IMR-90 (cell line): ENCODE data around the gene RPL35. TPM values are rescaled to one million over a fixed set of nuclear protein-coding genes. Genes with fewer than 3 reads are reported as not detected.

Experiments used
- CHD1 ChIP-seq: IDR thresholded peaks from 2 replicates; pipeline ENCODE4 v1.6.1; 2012; ENCODE audit warnings: low read depth, low read length, improper control_type of control experiment
- microRNA-seq, 2 experiments: library from miRNA; stranded (forward) in 1 of 2; unstranded in 1 of 2; fragments of 10-50 nt in 1 of 2; fragments of <30 nt in 1 of 2; gene quantifications in 1 of 2; microRNA quantifications in 1 of 2; one replicate each; pipeline versions ENCODE3 to v1.1.0; 2013 to 2020; ENCODE audit not compliant: insufficient read depth in 1 of 2, insufficient read length in 1 of 2, unreplicated experiment in 1 of 2
- polyA plus RNA-seq, 3 experiments: library from polyadenylated mRNA; depleted of rRNA; stranded (reverse); fragments of >200 nt; gene quantifications; 2 replicates each; pipeline ENCODE4 v1.2.3, GENCODE V29; 2012; ENCODE audit warnings: low replicate concordance in 1 of 3
- small RNA-seq, 5 experiments: library from RNA; depleted of rRNA; stranded (forward); fragments of <200 nt; gene quantifications; one replicate each; pipeline ENCODE3, GENCODE V24; 2012
- total RNA-seq: library from RNA; depleted of rRNA; stranded (reverse); fragments of >200 nt; gene quantifications from 2 replicates; pipeline ENCODE4 v1.2.3, GENCODE V29; 2012; rRNA removed

The RPL35 gene
- total and polyA plus RNA-seq, 2 of the 4 experiments (the other 2 are of a cell fraction) = 881 to 1,650 TPM

DNA sequence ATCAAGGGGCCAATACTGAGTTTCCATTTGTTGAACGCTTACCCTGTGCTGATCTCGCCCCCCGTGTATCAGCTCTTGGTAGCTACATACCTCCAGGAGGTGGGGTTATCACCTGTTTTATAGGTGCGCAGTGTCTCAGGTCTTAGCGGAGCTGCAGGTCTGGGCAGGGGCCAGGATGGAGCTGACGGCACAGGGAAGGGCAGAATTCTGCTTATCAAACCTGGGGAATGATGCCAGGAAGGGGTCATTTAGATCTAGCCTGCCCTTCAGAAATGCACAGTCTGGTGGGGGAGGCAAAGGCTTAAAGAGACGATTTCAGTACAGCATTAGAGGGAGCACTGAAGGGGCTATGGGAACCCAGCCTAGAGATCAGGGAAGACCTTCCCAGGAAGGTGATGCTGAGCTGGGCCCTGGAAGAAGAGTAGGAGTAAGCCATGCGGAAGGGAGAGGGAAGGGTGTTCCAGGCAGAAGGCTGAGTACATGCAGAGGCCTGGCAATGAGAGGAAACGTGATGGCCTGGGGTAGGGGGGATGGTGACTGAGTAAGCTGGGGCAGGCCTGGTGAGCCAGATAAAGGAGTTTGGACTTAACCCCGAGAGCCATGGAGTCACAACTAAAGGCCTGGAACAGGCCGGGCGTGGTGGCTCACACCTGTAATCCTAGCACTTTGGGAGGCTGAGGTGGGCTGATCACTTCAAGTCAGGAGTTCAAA is 53.4 kb downstream of the RPL35 start (continued):
- TF ChIP-seq CHD1 = no peak

Small RNA genes lying within 50 kb of the gene (microRNA-seq; reads per million reads assigned to microRNA genes)
- not detected for gene RNU4-82P (ENCODE audit: insufficient read depth, insufficient read length)

Small RNA genes lying within 50 kb of the gene (small RNA-seq; reads per million reads assigned to genes)
- 0 to 1.2 (median 0) reads per million in 5 experiments for gene RNU4-82P

Other genes with a start within 250 kb of the RPL35 start
- 0.28 and 0.36 TPM in 2 replicates for gene NR6A1, start 90.6 kb downstream of the RPL35 start, total RNA-seq
- gene NR6A1, start 90.6 kb downstream of the RPL35 start, polyA plus RNA-seq (2012; rRNA removed) = 0.10 and 0.14 TPM in 2 replicates
- 1.4 and 2.0 TPM in 2 replicates for gene OLFML2A, start 84.8 kb downstream of the RPL35 start, total RNA-seq
- gene OLFML2A, start 84.8 kb downstream of the RPL35 start, polyA plus RNA-seq (2012; rRNA removed) = 4.7 and 5.9 TPM in 2 replicates
- gene WDR38, start 8.5 kb downstream of the RPL35 start, total RNA-seq = not detected in 2 replicates
- not detected in 2 replicates for gene WDR38, start 8.5 kb downstream of the RPL35 start, polyA plus RNA-seq (2012; rRNA removed)
- gene ARPC5L, start 173 bp upstream of the RPL35 start, total RNA-seq = 11.1 and 19.7 TPM in 2 replicates
- 53.8 and 57.4 TPM in 2 replicates for gene ARPC5L, start 173 bp upstream of the RPL35 start, polyA plus RNA-seq (2012; rRNA removed)
- 10.6 and 11.9 TPM in 2 replicates for gene GOLGA1, start 79.1 kb upstream of the RPL35 start, total RNA-seq
- 11.0 and 12.7 TPM in 2 replicates for gene GOLGA1, start 79.1 kb upstream of the RPL35 start, polyA plus RNA-seq (2012; rRNA removed)